ENCODE results near the gene SPACA5.
"Not testable (repeated sequence)": the region's sequence is repeated elsewhere in the genome, so short reads cannot be mapped to it uniquely, and the experiment has no call there.

The SPACA5 gene

DNA sequence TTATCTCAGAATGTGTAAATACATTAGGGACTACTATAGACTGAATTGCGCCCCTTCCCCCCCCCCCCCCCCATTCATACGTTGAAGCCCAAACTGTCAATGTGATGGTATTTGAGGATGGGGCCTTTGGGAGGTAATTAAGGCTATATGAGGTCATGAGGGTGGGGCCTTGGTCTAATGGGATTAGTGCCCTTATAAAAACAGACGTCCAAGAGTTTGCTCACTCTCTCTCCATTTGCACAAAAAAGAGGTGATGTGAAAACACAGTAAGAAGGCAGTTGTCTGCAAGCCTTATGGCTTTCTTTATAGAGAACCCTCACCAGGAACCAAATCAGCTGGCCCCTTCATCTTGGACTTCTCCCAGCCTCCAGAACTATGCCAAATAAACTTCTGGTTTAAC, 15.3 kb downstream of the SPACA5 start:
- no peak for DNase-seq

- no peak for DNase-seq
These were observed 15.9 kb downstream of the SPACA5 start for GRCh38 chrX:48022738-48023137.

GRCh38 chrX:48025561-48025960, 18.8 kb downstream of the SPACA5 start:
- DNase-seq, result no peak

DNA sequence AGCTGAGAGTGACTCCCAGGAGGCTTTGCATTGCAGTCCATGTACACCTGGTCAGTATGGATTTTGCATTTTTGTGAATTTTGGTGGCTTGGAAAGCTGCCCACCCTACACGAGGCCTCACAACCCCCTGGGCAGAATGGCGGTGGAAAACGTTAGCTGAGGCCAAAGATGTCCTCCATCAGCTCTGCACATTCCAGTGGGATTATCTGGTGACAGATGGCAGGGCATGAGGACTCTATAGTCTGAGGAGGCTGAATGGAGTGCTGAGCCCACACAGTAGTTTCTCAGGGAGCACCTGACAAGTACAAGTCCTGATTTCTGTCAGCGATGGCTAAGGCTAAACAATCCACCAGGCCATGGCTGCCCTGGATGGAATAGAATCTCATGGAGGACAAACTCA, 20.8 kb downstream of the SPACA5 start:
- not testable (repeated sequence) for DNase-seq

DNA sequence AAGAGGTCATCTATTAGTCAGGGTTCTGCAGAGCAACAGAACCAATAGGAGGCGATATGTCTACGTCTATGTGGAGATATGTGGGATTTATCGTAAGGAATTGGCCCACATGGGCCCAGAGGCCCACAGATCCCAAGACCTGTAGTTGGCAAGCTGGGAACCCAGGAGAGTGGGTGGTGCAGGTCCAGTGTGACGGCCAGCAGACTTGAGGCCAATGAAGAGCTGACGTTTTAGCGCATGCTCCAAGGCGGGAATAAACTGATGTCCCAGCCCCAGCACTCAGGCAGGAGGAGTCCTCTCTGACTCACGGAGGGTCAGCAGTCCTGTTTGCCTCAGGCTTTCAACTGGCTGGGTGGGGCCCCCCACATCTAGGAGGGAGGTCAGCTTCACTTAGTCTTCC, 21.3 kb downstream of the SPACA5 start:
- no peak for DNase-seq

DNA sequence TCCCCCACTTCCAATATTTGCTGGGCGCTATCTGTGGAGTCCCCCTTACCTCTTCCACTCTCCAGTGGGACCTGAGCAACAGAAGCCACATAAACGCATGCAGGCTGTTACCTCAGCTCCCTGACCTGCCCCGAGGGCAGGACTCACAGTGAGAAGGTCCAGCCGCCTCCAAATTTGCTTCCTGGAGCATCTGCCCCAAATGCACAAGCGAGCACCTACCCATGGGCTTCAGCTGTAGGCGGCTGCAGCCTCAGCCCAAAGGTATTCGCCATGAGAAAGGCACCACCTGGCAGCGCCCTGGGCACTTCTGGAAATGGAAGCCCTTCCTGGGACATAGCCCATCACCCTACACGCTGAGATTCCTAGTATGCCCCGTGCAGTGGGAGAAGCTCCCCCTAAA, 23.4 kb downstream of the SPACA5 start:
- no peak for DNase-seq

DNA sequence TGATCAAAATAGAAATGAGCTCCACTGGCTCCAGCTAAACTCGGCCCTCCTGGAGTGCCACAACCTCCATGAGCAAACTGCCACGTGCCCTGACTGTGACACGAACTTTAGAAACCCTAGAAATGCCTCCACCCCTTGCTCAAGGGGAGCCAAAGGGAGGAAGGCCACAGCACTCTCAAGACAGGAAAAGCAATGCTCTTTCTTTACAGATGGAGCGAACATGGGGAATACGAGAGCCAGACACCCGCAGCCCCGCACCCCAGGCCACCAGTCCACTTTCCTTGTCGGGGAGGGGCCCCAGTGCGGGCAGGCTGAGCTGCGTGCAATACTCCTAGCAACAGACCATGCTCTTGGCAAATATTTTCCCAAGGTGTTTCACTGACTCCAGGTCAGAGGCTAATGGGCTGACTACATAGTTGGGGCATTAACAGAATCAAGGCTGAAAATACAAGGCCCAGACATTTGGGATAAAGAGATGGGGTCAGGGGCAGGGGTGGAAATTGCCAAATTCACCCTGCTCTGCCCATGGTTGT, 23.9 kb downstream of the SPACA5 start:
- DNase-seq, result not testable (repeated sequence)

DNA sequence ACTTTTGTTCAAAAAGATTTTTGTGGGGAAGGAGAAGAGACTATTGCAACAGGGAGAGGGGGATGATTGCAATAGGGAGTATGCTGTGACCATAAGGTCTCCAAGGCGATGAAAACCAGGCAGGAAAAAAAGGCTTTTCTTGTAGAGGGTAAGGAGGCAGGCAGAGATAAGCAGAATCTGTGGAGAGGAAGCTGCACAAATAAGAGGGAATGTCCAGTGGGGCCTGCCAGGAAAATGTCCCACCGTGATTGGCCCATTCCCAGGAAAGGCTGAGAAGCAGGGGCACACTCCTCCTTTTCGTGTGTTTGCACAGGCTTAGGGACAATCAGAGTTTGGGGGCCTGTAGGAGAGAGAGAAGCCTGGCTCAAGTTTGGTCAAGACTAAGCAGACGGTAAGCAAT, 29.1 kb downstream of the SPACA5 start:
- DNase-seq, result no peak

DNA sequence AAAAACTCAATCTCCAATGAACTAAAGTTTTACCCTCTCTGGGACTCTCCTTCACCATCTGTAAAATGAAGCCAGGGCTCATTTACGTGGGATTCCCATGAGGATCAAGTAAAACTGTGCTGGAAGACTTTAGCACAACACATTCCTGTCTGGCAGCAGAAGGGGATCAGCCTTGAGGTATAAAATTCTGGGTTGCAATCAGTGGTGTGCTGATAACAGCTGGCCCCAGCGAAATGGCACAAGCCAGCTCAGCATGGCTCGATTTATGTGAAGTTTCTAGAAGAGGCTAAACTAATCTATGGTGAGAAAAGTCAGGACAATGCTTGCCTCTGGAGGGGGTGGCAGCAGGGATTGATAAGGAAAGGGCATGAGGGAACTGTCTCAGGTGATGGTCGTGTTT, 36.3 kb downstream of the SPACA5 start:
- no peak for DNase-seq

- no peak for DNase-seq
These were observed 38.9 kb downstream of the SPACA5 start for GRCh38 chrX:48045410-48046311.

- DNase-seq, result no peak
These were observed 40.1 kb downstream of the SPACA5 start for GRCh38 chrX:48046846-48047245.

DNA sequence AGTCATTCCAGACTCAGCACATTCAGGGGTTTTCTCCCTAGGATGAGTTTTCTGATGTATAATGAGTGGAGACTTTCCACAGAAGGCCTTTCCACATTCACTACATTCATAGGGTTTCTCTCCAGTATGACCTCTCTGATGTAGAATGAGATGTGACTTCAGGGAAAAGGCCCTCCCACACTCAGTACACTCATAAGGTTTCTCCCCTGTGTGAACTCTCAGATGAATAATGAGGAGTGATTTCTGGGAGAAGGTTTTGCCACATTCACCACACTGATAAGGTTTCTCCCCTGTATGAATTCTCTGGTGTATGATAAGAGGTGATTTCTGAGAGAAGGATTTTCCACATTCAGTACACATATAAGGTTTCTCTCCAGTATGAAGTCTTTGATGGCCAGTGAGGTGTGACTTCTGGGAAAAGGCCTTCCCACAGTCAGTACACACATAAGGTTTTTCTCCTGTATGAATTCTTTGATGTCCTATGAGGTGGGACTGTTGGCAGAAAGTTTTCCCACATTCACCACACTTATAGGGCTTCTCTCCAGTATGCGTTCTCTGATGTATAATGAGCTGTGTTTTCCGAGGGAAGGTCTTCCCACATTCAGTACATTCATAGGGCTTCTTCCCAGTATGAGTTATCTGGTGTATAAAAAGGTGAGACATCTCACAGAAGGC, 52.0 kb downstream of the SPACA5 start:
- DNase-seq, result no peak

DNA sequence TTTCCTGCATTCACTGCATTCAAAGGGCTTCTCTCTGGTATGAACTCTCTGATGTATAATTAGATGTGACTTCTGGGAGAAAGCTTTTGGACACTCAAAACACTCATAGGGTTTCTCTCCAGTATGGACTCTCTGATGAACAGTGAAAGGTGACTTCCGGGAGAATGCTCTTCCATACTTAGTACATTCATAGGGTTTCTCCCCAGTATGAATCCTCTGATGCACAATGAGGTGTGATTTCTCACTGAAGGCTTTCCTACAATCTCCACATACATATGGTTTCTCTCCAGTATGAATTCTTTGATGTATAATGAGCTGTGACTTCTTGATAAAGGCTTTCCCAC, 52.5 kb downstream of the SPACA5 start:
- no peak for DNase-seq
